Measurements from ENCODE around the gene ZKSCAN5.
A peak's percentile ranks its signal among the peaks of the same experiment; 100 is the strongest.
"Not testable (repeated sequence)": the region's sequence is repeated elsewhere in the genome, so short reads cannot be mapped to it uniquely, and the experiment has no call there.

Gene ZKSCAN5

DNA sequence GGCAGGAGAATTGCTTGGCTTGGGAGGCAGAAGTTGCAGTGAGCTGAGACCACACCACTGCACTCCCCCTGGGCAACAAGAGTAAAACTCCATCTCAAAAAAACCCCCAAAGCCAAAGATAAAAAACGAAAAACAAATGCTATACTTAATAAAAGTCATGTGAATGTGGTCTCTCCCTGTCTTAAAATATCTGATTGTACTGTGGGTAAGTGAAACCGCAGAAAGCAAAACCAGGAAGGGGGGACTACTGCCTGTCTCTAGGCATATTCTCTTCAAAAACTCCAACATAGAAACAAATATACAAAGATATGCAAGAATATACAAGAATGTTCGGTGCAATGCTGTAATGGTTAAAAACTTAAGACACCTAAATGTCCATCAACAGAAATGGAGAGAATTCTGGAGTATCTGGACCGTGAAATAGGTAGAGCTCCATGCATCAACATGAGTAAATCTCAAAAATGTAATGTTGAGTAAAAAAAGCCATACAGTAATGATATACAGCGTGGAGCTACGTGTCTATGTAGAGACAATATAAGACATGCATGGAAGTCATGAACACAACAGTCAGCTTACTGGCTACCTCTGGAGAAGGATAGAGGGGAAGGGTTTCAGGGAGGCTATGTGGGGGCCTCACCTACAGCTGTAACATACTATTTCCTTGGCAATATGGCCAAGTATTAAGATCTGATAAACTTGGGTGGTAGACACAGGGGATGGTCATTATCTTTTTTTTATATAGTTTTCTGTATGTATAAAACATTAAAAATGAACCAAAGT lies 6.5 kb upstream of the ZKSCAN5 start:
- no peak for DNase-seq

DNA sequence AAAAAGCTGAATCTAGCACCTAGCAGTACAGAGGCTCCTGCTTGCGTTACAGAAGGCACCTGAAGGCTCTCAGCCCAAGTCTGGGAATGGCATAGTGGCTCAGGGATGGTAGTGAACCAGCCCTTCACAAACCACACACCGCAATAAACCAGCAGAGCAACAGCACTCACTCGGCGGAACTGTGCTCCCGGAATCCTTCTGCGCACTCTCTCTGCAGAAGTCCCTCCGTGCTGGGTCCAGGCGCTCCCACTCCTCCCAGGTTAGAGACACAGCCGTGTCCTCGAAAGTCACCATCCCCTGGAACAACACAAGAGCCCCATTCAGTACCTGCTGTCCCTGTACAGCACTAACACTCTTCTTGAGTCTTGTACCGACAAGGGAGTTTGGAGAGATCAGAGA lies 5.9 kb upstream of the ZKSCAN5 start:
- DNase-seq = no peak

DNA sequence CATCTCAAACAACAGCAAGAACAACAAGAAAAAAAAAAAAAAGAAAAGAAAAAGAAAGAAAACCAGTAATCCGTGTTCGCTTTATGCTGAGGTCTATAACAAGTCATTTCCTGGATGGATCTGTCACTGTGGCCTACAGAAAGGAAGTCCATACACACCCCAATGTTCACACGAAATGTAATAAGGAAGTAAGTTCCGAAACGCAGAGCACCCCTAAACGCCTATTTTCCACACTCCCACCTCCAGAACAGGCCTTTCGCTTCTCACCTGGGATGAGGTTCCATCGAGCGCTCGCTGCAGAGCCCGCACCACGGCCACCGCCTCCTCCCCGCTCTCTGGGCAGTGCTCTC lies 5.1 kb upstream of the ZKSCAN5 start:
- peak in 1 of 58 donors; percentile 44 for DNase-seq

DNA sequence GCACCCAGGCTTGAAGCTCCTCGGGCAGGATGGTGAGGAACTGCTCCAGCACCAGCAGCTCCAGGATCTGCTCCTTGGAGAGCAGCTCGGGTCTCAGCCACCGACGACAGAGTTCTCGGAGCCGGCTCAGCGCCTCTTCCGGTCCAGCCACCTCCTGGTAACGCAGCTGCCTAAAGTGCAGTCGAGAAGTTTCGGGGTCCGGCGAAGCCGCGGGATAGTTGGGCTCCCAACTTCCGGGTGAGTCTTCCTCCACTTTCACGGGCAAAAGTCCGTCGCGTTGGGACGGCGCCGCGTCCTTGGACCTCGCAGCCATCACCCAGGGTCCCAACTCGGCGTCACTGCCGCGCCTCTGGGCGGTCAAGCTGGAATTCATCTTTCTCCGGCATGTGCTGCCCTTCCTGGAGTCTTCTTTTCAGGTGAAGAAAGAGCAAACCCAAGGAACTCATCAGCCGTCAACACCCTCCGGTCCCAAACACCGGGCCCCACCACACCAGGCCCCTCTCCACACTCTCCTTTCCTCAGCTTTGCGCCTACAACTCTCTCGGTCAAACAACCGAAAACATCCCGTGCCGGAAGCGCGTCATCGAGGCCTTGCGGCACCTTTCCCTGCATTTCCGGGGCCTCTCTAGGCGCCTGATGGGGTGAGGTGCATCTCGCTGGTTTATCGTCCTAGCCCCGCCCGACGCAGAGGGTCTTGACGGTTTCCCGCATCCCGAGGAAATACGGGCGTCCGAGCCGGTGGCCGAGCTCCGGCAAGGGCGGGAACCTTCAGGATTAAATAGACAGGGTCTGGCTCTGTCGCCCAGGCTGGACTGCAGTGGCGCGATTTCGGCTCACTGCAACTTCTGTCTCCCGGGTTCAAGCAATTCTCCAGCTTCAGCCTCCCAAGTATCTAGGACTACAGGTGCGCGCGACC lies 4.5 kb upstream of the ZKSCAN5 start, which contains the start of gene ZNF394:
Gene ZNF394 (minus strand): TSS at position 561 of the 916 bp plus-strand sequence. CDS start 188 bp downstream, at position 373.
- DNase-seq = peak; percentile 40 to 96 (median 88)

DNA sequence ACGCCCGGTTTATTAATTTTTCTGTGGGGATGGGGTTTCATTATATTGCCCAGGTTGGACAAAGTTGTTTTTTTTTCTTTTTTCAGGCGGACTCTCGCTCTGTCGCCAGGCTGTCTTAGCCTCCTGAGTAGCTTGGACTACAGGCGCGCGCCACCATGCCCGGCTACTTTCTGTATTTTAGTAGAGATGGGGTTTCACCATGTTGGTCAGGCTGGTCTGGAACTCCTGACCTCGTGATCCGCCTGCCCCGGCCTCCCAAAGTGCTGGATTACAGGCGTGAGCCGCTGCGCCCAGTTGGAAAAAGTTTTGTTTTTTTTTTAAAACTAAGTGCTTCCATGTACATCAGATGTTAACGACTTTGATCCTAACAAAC lies 3.8 kb upstream of the ZKSCAN5 start:
- DNase-seq = peak in 1 of 58 donors; percentile 17

DNA sequence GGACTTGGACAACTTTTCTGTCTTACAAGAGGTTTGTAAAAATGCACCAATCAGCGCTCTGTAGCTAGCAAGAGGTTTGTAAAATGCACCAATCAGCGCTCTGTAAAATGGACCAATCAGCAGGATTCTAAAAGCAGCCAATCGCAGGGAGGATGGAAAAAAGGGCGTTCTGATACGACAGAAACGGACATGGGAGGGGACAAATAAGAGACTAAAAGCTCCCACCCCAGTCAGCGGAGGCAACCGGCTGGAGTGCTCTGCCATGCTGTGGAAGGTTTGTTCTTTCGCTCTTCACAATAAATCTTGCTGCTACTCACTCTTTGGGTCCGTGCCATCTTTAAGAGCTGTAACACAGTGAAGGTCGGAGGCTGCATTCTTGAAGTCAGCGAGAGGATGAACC lies 3.2 kb upstream of the ZKSCAN5 start:
- not testable (repeated sequence) for DNase-seq

DNA sequence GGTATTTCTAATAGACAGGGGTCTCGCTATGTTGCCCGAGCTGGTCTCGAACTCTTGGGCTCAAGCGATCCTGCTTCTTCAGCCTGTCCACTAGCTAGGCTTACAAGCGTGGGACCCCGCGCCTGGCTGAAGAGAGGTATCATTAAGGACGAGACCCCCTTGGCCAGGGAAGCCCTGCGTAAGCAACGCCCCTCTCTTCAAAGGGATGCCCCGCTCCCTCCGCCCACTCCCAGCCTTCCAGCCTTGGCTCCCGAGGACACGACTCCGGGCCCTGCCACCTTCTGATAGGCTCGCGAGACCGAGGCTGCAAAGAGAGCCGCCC lies 220 bp upstream of the ZKSCAN5 start:
- peak in 12 of 58 donors; percentile 96 to 98 (median 98) for DNase-seq

DNA sequence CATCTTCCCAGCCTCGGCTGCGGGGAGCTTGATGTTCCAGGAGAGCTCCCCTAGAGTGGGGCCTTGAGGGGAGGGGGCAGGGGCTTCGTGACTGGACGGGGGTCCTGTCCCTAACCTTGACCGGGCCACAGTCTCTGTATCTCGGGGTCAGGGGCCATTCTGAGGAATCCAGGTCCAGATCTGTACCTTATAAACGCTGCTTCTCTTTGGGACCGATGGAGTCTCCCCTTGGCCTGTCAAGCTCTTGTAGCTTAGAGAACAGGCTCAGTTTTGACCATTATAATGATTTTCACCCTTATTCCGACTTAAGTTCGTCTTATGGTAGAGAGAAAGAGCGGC lies 831 bp downstream of the ZKSCAN5 start:
- no peak for DNase-seq

DNA sequence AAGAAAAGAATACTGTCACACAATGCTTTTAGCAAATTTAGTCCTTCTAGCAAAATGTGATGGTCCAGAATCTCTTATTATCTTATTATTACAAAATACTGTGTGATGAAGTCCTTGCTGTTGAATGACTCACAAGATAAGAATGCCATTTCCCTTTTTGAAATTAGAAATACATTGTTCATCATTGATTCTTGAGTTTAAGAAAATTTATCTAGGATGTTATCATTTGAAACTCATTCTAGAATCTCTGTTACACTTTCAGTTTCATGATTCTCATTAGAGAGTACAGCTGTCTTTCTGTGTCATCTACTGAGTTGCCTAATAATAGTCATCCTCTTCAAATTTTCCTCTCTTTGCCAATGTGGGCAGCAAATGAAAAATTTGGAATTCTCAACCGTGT lies 9.6 kb downstream of the ZKSCAN5 start:
- DNase-seq = no peak

DNA sequence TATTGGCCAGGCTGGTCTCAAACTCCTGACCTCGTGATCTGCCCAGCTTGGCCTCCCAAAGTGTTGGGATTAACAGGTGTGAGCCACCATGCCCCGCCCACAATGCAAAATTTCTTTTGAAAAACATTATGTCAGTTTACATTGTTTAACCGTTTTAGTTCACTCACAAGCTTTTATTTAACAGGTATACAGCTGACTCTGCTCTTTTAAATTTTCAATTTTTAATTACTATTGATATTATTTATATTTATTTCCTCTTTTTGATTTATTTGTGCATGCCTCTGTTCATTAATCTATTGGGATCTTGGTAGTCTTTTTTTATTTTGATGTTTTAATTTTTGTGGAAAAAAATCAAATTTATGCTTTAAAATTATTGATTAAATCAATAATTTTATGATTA lies 16.9 kb downstream of the ZKSCAN5 start:
- no peak for DNase-seq

DNA sequence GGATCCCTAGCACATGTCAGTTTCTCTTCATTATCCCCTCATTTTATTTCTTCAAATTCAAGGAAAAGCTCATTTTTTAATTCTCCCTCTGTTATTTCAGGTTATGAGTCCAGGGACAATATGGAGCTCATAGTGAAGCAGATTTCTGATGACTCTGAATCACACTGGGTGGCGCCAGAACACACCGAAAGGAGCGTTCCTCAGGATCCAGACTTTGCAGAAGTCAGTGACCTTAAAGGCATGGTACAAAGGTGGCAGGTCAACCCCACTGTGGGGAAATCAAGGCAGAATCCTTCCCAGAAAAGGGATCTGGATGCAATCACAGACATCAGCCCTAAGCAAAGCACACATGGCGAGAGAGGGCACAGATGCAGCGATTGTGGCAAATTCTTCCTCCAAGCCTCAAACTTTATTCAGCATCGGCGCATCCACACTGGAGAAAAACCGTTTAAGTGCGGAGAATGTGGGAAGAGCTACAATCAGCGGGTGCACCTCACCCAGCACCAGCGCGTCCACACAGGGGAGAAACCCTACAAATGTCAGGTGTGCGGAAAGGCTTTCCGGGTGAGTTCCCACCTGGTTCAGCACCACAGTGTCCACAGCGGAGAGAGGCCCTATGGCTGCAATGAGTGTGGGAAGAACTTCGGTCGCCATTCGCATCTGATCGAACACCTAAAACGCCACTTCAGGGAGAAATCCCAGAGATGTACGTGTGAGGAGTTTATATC lies 21.4 kb downstream of the ZKSCAN5 start:
- no peak for DNase-seq

DNA sequence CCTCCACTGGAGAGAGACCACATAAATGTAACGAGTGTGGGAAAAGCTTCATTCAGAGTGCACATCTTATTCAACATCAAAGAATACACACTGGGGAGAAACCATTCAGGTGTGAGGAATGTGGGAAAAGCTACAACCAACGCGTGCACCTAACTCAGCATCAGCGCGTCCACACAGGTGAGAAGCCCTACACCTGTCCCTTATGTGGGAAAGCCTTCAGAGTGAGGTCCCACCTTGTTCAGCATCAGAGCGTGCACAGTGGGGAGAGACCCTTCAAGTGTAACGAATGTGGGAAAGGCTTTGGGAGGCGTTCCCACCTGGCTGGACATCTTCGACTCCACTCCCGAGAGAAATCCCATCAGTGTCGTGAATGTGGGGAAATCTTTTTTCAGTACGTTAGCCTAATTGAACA lies 26.9 kb downstream of the ZKSCAN5 start:
- no peak for DNase-seq

DNA sequence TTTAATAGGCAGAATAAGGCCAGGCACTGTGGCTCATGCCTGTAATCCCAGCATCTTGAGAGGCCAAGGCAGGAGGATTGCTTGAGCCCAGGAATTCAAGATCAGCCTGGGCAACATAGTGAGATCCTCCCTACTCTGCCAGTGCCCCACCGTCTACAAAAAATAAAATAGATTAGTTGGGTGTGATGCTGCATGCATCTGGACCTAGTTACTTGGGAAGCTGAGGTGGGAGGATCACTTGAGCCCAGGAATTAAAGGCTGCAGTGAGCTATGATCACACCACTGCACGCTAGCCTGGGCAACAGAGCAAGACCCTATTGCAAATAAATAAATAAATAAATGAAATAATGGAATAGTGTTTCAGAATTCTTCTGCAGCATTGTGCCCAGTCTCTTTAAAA lies 31.2 kb downstream of the ZKSCAN5 start:
- no peak for DNase-seq

DNA sequence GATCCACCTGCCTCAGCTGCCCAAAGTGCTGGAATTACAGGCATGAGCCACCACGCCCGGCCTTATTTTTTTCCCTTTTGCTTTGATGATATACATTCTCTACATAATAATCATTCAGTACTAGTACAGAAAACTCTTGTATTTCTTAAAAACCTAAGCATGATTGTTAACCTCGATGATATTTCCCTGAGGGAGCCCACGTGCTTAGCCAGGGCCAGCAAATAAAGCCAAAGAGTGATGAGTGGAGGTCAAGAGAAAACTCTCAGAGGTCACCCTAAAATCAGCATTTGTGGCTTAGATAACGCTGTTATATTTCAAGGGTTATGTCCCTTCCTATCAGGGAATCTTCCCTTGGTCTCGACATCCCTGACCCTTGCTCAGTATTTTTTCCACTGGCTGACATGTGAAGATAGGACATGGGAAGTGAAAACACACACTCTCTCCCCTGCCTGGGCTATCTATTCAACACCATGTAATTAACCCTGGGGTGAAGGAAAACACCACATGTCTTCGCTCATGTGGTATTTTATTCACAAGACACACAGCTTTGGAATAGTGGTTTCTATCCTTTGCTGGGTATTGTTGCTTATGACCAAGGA lies 34.9 kb downstream of the ZKSCAN5 start:
- DNase-seq = no peak

DNA sequence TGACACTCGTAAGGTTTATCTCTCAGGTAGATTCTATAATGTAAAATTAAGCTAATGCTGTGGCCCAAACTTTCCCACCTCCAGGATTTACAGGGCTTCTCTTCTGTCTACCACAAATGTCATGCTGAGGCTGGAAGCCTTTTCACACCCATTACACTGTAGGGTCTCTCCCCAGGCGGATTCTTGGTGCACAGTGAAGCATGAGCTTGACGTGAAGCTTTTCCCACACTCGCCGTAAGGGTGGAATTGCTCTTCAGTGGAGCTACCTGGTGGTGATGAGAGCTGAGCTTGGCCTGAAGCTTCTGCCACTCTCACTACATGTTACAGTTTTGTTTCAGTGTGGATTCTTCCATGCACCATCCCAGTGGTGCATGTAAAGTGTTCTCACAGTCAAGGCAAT lies 36.1 kb downstream of the ZKSCAN5 start:
- DNase-seq = no peak

DNA sequence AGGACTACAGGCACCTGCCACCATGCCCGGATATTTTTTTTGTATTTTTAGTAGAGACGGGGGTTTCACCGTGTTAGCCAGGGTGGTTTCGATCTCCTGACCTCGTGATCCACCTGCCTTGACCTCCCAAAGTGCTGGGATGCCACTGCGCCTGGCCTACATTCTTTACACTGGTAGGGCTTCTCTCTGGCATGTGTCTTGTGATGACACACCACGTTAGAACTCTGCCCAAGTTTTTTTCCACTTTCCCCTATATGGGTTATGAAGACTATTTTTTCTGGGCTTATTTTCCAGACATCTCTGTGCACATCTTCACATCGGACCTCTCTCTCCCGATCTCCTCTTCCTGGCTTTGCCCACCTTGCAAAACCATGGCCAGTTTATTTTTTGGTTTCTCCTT lies 36.8 kb downstream of the ZKSCAN5 start:
- DNase-seq = no peak

DNA sequence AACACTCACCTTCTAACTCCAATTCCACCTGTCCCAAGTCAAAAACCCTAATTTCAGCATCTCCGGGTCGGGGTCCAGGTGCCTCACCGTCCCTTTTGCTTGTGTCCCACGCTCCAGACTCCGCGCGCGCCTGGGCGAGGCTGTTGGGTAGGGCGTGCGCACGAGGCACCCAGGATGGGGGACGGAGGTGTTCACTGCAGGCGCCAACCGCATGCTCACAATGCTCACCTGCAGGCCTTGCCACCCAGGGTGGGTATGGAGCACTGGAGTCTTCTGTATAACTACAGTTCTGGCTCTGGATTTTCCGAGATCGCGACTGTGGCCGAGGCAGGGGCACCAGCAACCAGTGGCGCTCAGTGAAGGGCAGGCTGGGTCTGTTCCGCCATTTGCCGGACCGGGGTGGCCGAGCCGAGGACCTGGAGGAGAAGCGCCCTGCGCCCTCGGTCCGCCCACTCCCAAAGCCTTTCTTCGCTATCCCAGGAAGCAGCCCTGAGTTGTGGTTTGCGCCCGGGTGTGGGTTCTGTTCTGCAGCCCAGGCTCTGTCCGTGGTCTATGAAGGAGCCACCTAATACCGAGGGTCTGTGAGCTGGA lies 38.7 kb downstream of the ZKSCAN5 start:
- no peak for DNase-seq

DNA sequence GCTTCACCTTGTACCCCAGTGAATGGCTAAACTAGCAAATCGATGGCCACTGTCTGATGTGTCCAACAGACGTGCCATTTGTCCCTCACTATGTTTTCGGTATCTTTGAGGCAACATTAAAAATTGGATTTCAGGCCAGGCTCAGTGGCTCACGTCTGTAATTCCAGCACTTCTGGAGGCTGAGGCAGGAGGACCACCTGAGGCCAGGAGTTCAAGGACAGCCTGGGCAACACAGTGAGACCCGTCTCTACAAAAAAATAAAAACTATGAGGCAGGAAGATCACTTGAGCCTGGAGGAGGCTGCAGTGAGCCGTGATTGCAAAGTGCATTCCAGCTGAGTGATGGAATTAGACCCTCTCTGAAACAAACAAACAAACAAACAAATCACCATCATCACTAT lies 39.5 kb downstream of the ZKSCAN5 start:
- DNase-seq = no peak

DNA sequence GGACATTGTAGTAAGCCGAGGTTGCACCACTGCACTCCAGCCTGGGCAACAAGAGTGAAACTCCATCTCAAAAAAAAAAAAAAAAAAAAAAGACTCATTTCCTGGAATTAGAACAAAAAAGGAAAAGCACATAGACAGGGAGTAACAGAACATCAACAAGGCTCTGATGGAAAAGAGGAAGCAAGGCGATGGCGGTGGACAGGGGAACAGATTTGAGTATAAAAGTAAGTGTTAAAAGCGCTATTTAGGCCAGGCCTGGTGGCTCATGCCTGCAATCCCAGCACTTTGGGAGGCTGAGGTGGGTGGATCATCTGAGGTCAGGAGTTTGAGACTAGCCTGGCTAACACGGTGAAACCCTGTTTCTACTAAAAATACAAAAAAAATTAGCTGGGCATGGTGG lies 40.8 kb downstream of the ZKSCAN5 start:
- not testable (repeated sequence) for DNase-seq

DNA sequence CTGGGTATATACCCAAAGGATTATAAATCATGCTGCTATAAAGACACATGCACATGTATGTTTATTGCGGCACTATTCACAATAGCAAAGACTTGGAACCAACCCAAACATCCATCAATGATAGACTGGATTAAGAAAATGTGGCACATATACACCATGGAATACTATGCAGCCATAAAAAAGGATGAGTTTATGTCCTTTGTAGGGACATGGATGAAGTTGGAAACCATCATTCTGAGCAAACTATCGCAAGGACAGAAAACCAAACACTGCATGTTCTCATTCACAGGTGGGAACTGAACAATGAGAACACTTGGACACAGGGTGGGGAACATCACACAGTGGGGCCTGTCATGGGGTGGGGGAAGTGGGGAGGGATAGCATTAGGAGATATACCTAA lies 45.1 kb downstream of the ZKSCAN5 start:
- DNase-seq = not testable (repeated sequence)

DNA sequence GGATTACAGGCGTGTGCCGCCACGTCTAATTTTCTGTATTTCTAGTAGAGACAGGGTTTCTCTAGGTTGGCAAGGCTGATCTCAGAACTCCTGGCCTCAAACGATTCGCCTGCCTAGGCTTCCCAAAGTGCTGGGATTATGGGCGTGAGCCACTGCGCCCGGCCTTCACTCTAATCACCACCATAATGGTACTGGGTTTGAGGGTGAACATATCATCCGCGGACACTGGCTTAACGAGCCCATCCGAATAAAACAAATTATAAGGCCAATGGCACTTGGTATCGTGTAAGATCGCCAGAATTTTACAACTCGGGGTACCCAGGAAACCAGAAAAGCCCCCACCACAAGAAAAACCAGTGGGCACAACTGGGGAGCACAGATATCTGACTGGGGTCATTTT lies 46.9 kb downstream of the ZKSCAN5 start:
- DNase-seq = peak in 2 of 58 donors; percentile 9 to 36
